Coronary artery (tissue), 2 donors: Measurements from ENCODE around the gene AXIN1.

Experiments used
- DNase-seq: peaks from one replicate; pipeline ENCODE4 v3.0.0-alpha.2; 2017; ENCODE audit warnings: low spot score
- H3K27ac ChIP-seq, 2 donors: fragments of 200-600 bp; sonication (generic); one replicate each; pipeline ENCODE4 v1.5.1; 2016 to 2019
- H3K4me3 ChIP-seq: fragments of 200-600 bp; sonication (generic); 2 replicates; pipeline ENCODE4 v1.5.1; 2016; ENCODE audit warnings: mild to moderate bottlenecking, moderate library complexity
- TF ChIP-seq, protein P1 (sequence below): fragments of 200-600 bp; sonication (generic); IDR thresholded peaks from one replicate; pipeline ENCODE4 v1.5.1; 2019; ENCODE audit warnings: antibody characterized with exemption

Gene AXIN1

DNA sequence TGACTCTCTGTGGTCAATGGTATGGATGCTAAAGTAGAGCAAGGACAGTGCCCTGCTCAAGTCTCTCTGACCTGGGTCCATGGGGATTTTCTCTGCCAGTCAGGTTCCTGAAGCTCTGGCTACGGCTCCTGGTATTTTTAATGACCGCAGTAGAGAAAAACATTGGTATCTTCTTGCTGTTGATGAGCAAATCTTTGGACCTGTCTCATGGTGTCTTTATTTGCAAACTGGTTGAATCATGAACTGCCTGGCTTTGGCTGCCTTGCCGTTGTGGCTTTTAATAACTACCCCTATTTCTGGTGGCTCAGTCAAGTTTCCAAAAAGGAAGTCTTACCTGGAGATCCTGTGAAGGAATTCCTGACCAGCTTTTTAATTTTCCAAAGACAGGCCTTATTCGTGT lies 109.2 kb downstream of the AXIN1 start:
- TF ChIP-seq, protein P1, sequence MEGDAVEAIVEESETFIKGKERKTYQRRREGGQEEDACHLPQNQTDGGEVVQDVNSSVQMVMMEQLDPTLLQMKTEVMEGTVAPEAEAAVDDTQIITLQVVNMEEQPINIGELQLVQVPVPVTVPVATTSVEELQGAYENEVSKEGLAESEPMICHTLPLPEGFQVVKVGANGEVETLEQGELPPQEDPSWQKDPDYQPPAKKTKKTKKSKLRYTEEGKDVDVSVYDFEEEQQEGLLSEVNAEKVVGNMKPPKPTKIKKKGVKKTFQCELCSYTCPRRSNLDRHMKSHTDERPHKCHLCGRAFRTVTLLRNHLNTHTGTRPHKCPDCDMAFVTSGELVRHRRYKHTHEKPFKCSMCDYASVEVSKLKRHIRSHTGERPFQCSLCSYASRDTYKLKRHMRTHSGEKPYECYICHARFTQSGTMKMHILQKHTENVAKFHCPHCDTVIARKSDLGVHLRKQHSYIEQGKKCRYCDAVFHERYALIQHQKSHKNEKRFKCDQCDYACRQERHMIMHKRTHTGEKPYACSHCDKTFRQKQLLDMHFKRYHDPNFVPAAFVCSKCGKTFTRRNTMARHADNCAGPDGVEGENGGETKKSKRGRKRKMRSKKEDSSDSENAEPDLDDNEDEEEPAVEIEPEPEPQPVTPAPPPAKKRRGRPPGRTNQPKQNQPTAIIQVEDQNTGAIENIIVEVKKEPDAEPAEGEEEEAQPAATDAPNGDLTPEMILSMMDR, result no peak

DNA sequence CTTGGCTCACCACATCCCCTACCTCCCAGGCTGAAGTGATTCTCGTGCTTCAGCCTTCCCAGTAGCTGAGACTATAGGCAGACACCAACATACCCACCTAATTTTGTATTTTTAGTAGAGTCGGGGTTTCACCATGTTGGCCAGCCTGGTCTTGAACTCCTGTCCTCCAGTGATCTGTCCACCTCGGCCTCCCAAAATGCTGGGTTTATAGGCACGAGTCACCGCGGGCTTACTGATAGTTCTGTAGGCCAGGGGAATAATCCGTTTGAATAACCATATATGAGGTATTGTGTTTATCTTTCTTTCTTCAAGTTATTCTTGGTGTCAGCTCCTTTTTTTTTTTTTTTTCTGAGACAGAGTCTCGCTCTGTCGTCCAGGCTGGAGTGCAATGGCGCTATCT lies 110.2 kb downstream of the AXIN1 start:
- Histone ChIP-seq H3K4me3 (no peak overlapping the region), H3K27ac (peak overlapping the region in 1 of 2 donors; percentile 32)
- TF ChIP-seq, protein P1, result no peak
- no peak for DNase-seq

More for the DNA sequence above, 109.2 kb downstream of the AXIN1 start:
- Histone ChIP-seq H3K4me3 (no peak overlapping the region), H3K27ac (no peak overlapping the region)
- DNase-seq, result no peak

DNA sequence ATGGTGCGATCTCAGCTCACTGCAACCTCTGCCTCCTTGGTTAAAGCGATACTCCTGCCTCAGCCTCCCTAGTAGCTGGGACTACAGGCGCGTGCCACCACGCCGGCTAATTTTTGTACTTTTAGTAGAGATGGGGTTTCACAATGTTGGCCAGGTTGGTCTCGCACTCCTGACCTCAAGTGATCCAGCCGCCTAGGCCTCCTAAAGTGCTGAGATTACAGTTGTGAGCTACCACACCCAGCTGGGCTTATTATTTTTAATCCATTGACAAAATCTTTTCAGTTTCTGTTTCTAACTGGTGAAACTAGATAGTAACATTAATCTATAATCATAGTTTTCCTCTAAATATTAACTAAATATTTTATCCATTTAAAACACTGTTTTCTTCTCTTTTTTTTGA lies 112.0 kb downstream of the AXIN1 start:
- DNase-seq, result no peak
- H3K4me3 ChIP-seq, result no peak overlapping the region
- TF ChIP-seq, protein P1, result no peak
- no peak overlapping the region for H3K27ac ChIP-seq

DNA sequence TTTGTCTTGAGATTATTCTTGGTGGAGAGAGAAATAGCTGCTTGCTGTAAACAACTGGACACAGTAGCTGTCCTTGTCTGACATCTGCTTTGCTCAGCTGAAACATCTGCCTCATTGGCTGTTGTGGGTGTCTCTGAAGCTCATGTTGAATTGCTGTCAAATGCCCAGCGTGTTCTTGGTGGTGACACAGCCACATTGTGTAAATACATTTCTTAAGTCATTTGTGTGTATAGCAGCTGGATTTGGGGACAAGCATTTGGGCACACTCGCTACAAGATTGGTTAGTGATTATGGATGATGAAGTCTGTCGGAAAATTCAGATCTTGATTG lies 112.6 kb downstream of the AXIN1 start:
- peak overlapping the region in 1 of 2 donors; percentile 22 for H3K27ac ChIP-seq

More for the DNA sequence above, 112.6 kb downstream of the AXIN1 start:
- no peak for DNase-seq
- TF ChIP-seq, protein P1, result no peak
- no peak overlapping the region for H3K4me3 ChIP-seq
